Esophagus squamous epithelium (tissue), 5 donors: ENCODE measurements around the gene EPAS1. TPM values are rescaled to one million over a fixed set of nuclear protein-coding genes. Genes with fewer than 3 reads are reported as not detected.

ENCODE experiments used
- DNase-seq: peaks from one replicate; lab custom pipeline; 2025; lab: John Stamatoyannopoulos, UW
- H3K27ac ChIP-seq, 4 donors: fragments of 200-600 bp; sonication (generic); one replicate each; pipeline ENCODE4 v1.5.1; 2016 to 2019; ENCODE audit warnings: mild to moderate bottlenecking in 1 of 4
- H3K27me3 ChIP-seq, 4 donors: fragments of 200-600 bp; sonication (generic); 1 replicate in 3 of 4; 2 replicates in 1 of 4; pipeline versions ENCODE4 v1.5.1 to v1.6.0; 2017 to 2021; ENCODE audit warnings: antibody characterized with exemption in 1 of 4
- H3K36me3 ChIP-seq, 3 donors: fragments of 200-600 bp; sonication (generic); one replicate each; pipeline ENCODE4 v1.5.1; 2016 to 2019
- H3K4me1 ChIP-seq, 3 donors: fragments of 200-600 bp; sonication (generic); one replicate each; pipeline ENCODE4 v1.5.1; 2017 to 2019
- H3K4me3 ChIP-seq, 4 donors: fragments of 200-600 bp; sonication (generic); 1 replicate in 3 of 4; 2 replicates in 1 of 4; pipeline ENCODE4 v1.5.1; 2016 to 2019; ENCODE audit warnings: mild to moderate bottlenecking in 2 of 4, moderate library complexity in 1 of 4
- H3K9me3 ChIP-seq, 3 donors: fragments of 200-600 bp; sonication (generic); one replicate each; pipeline ENCODE4 v1.5.1; 2016 to 2019
- POLR2A ChIP-seq, 4 donors: fragments of 450-650 bp; IDR thresholded peaks; one replicate each; pipeline ENCODE4 v1.6.1; 2017; ENCODE audit warnings: antibody characterized with exemption in 4 of 4, mild to moderate bottlenecking in 4 of 4, moderate library complexity in 3 of 4
- WGBS, 2 donors: methylation state at CpG; one replicate each; pipeline ENCODE4 v1.1.5; 2018; 5-methylcytosine and 5-hydroxymethylcytosine counted together
- intact Hi-C: fragments of 100-400 bp; cut with DNase I; formaldehyde crosslinking; loops from one replicate; pipeline ENCODE4 v1.15.0; 2022
- total RNA-seq, 4 donors: library from RNA; depleted of rRNA; stranded (reverse); fragments of >200 nt; gene quantifications; one replicate each; pipeline ENCODE4 v1.1.0, GENCODE V29; 2016
- TF ChIP-seq, protein P1 (sequence below), 6 experiments: fragments of 450-650 bp in 4 of 6; fragments of 200-600 bp in 2 of 6; sonication (generic) in 2 of 6; IDR thresholded peaks; one replicate each; pipeline ENCODE4 v1.5.1; 2016 to 2019; ENCODE audit warnings: antibody characterized with exemption in 6 of 6, mild to moderate bottlenecking in 4 of 6, moderate library complexity in 4 of 6
- donor health status: DM: yes; HTN: yes; CAD: no.

Gene EPAS1
- total RNA-seq, 4 donors from 2014 or later: 86.7 to 151 (median 105) TPM

GRCh38 chr2:46365913-46366667 lies 68.9 kb downstream of the EPAS1 start:
- Histone ChIP-seq H3K4me1 (peaks cover 0 to 40% (median 0%) of the 10 kb centered on the region in 3 donors), H3K36me3 (peaks cover 0 to 90% (median 24%) of the 10 kb centered on the region in 3 donors), H3K27me3 (no peaks in the 10 kb centered on the region), H3K9me3 (no peaks in the 10 kb centered on the region), H3K4me3 (no peak overlapping the region), H3K27ac (peak overlapping the region in 2 of 4 donors; percentile 11 to 60)
- TF ChIP-seq, protein P1, sequence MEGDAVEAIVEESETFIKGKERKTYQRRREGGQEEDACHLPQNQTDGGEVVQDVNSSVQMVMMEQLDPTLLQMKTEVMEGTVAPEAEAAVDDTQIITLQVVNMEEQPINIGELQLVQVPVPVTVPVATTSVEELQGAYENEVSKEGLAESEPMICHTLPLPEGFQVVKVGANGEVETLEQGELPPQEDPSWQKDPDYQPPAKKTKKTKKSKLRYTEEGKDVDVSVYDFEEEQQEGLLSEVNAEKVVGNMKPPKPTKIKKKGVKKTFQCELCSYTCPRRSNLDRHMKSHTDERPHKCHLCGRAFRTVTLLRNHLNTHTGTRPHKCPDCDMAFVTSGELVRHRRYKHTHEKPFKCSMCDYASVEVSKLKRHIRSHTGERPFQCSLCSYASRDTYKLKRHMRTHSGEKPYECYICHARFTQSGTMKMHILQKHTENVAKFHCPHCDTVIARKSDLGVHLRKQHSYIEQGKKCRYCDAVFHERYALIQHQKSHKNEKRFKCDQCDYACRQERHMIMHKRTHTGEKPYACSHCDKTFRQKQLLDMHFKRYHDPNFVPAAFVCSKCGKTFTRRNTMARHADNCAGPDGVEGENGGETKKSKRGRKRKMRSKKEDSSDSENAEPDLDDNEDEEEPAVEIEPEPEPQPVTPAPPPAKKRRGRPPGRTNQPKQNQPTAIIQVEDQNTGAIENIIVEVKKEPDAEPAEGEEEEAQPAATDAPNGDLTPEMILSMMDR (IDR thresholded peaks at IDR 0.05): peak in 4 of 6 experiments; percentile 26 to 42 (median 34)
- no peak for TF ChIP-seq POLR2A (IDR thresholded peaks at IDR 0.05)
- 75 to 84% methylated on average over 12 to 15 of the region's 15 CpGs for WGBS, 2 donors
- intact Hi-C loops: loop anchor here (5.0 to 10.0 kb wide), 2 partner anchors 61 to 359 kb away; no protein-coding TSS in a partner anchor
- DNase-seq: no peak

GRCh38 chr2:46366668-46367052 lies 69.5 kb downstream of the EPAS1 start:
- TF ChIP-seq, protein P1 (IDR thresholded peaks at IDR 0.05): no peak
- no peak for TF ChIP-seq POLR2A (IDR thresholded peaks at IDR 0.05)
- Histone ChIP-seq H3K36me3 (peaks cover 0 to 90% (median 20%) of the 10 kb centered on the region in 3 donors), H3K4me3 (no peak overlapping the region), H3K9me3 (no peaks in the 10 kb centered on the region), H3K27me3 (no peaks in the 10 kb centered on the region), H3K4me1 (peaks cover 0 to 40% (median 0%) of the 10 kb centered on the region in 3 donors), H3K27ac (peak overlapping the region in 2 of 4 donors; percentile 7 to 60)
- WGBS, 2 donors: 57 to 81% methylated on average over 9 of the region's 9 CpGs
- DNase-seq: no peak
- intact Hi-C loops: loop anchor here (5.0 to 10.0 kb wide), 2 partner anchors 62 to 359 kb away; no protein-coding TSS in a partner anchor

DNA sequence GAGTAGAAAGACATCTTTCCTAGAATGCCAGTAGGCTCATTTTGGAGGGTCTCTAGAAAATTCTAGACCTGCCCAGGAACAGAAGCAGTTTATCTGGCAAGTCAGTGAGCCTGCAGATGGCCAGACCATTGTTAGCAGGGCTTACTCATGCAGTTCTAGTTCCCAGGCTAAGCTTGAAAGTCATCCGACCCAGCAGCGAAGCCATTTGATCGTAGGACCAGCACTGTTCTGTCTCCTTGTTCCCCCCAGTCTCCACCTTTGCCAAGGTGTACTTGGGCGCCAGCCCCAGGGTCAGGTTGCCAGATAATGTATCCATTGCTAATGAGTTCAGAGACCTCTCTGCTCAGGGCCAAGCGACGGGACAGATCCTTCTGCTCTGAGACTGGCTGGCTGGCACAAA lies 70.1 kb downstream of the EPAS1 start:
- Histone ChIP-seq H3K36me3 (peaks cover 0 to 90% (median 20%) of the 10 kb centered on the region in 3 donors), H3K4me3 (no peak overlapping the region), H3K9me3 (no peaks in the 10 kb centered on the region), H3K27ac (peak overlapping the region in 3 of 4 donors; percentile 1 to 60 (median 42)), H3K4me1 (peaks cover 0 to 37% (median 0%) of the 10 kb centered on the region in 3 donors), H3K27me3 (no peaks in the 10 kb centered on the region)
- DNase-seq: no peak
- TF ChIP-seq POLR2A (IDR thresholded peaks at IDR 0.05): no peak
- TF ChIP-seq, protein P1 (IDR thresholded peaks at IDR 0.05): no peak
- 75 to 88% methylated on average over 5 of the region's 6 CpGs for WGBS, 2 donors
- intact Hi-C loops: loop anchor here (5.0 to 10.0 kb wide), 2 partner anchors 62 to 360 kb away; no protein-coding TSS in a partner anchor

GRCh38 chr2:46368401-46368800 lies 71.2 kb downstream of the EPAS1 start:
- peaks cover 0 to 90% (median 24%) of the 10 kb centered on the region in 3 donors for H3K36me3 ChIP-seq
- TF ChIP-seq POLR2A (IDR thresholded peaks at IDR 0.05): no peak
- TF ChIP-seq, protein P1 (IDR thresholded peaks at IDR 0.05): no peak
- 67 to 84% methylated on average over 2 of the region's 2 CpGs for WGBS, 2 donors
- no peaks in the 10 kb centered on the region for H3K27me3 ChIP-seq
- no peak overlapping the region for H3K4me3 ChIP-seq
- no peak overlapping the region for H3K27ac ChIP-seq
- H3K9me3 ChIP-seq: no peaks in the 10 kb centered on the region
- intact Hi-C loops: loop anchor here (5.0 to 10.0 kb wide), 2 partner anchors 64 to 361 kb away; no protein-coding TSS in a partner anchor
- H3K4me1 ChIP-seq: peaks cover 0 to 29% (median 0%) of the 10 kb centered on the region in 3 donors
- DNase-seq: no peak

- Histone ChIP-seq H3K27me3 (no peaks in the 10 kb centered on the region), H3K36me3 (peaks cover 0 to 92% (median 30%) of the 10 kb centered on the region in 3 donors), H3K4me1 (peaks cover 0 to 24% (median 0%) of the 10 kb centered on the region in 3 donors), H3K27ac (peak overlapping the region in 1 of 4 donors; percentile 6), H3K4me3 (no peak overlapping the region), H3K9me3 (no peaks in the 10 kb centered on the region)
- WGBS, 2 donors: 84 to 92% methylated on average over 4 to 5 of the region's 5 CpGs
- intact Hi-C loops: loop anchor here (5.0 to 10.0 kb wide), 2 partner anchors 65 to 362 kb away; no protein-coding TSS in a partner anchor
- no peak for TF ChIP-seq POLR2A (IDR thresholded peaks at IDR 0.05)
- TF ChIP-seq, protein P1 (IDR thresholded peaks at IDR 0.05): no peak
- no peak for DNase-seq
Observed at GRCh38 chr2:46369783-46370182, 72.6 kb downstream of the EPAS1 start.
